Thymus (tissue), 11 donors: ENCODE results near the gene SORCS1. TPM values are rescaled to one million over a fixed set of nuclear protein-coding genes. Genes with fewer than 3 reads are reported as not detected.

ENCODE experiments used
- DNase-seq, 9 donors: peaks; one replicate each; pipeline ENCODE4 v3.0.0-alpha.2; 2013; ENCODE audit warnings: low spot score in 9 of 9, low read depth in 6 of 9, missing footprints in 1 of 9
- H3K27ac ChIP-seq, 2 donors: one replicate each; pipeline ENCODE4 v1.5.1; 2013; ENCODE audit warnings: control low read depth in 1 of 2, low read depth in 1 of 2, low read length in 1 of 2, mild to moderate bottlenecking in 1 of 2, moderate library complexity in 1 of 2
- H3K27me3 ChIP-seq, 2 donors: one replicate each; pipeline ENCODE4 v1.5.1; 2013; ENCODE audit warnings: low read length in 1 of 2; ENCODE audit not compliant: control insufficient read depth in 2 of 2, insufficient read depth in 1 of 2
- H3K36me3 ChIP-seq, 2 donors: one replicate each; pipeline ENCODE4 v1.5.1; 2013; ENCODE audit warnings: low read length in 1 of 2, mild to moderate bottlenecking in 1 of 2, moderate library complexity in 1 of 2; ENCODE audit not compliant: control insufficient read depth in 2 of 2, insufficient read depth in 2 of 2
- H3K4me1 ChIP-seq, 2 donors: one replicate each; pipeline ENCODE4 v1.5.1; 2013; ENCODE audit warnings: low read length in 2 of 2; ENCODE audit not compliant: control insufficient read depth in 2 of 2, insufficient read depth in 2 of 2
- H3K4me3 ChIP-seq, 2 donors: one replicate each; pipeline ENCODE4 v1.5.1; 2013; ENCODE audit warnings: low read length in 2 of 2, control low read depth in 1 of 2, mild to moderate bottlenecking in 1 of 2
- H3K9me3 ChIP-seq, 2 donors: one replicate each; pipeline ENCODE4 v1.5.1; 2013; ENCODE audit warnings: low read length in 1 of 2, mild to moderate bottlenecking in 1 of 2; ENCODE audit not compliant: control insufficient read depth in 2 of 2, insufficient read depth in 1 of 2
- WGBS: extraction: QIAGEN DNeasy Blood & Tissue Kit; methylation state at CpG from one replicate; pipeline ENCODE4 v1.1.7; 2013; 5-methylcytosine and 5-hydroxymethylcytosine counted together
- polyA plus RNA-seq: library from polyadenylated mRNA; stranded (reverse); fragments of 200-250 nt; gene quantifications from one replicate; pipeline ENCODE4 v1.2.3, GENCODE V29; 2013
- total RNA-seq: library from RNA; stranded (reverse); fragments of 120-200 nt; gene quantifications from one replicate; pipeline ENCODE4 v1.2.4, GENCODE V29; 2013
- donor health status: healthy.

Gene SORCS1
- total and polyA plus RNA-seq, 2 donors: 1.1 to 3.6 TPM

- no peak overlapping the region for H3K4me3 ChIP-seq
- H3K27me3 ChIP-seq: no peaks in the 10 kb centered on the region
- no peak for DNase-seq
- H3K27ac ChIP-seq: no peak overlapping the region
- no peaks in the 10 kb centered on the region for H3K36me3 ChIP-seq
- 94% methylated on average over 3 of the region's 3 CpGs for WGBS
- H3K9me3 ChIP-seq: no peaks in the 10 kb centered on the region
- H3K4me1 ChIP-seq: no peaks in the 10 kb centered on the region
These were observed 533.3 kb downstream of the SORCS1 start for GRCh38 chr10:106631016-106631702.

GRCh38 chr10:106626371-106626770 lies 538.1 kb downstream of the SORCS1 start:
- no peak overlapping the region for H3K27ac ChIP-seq
- no peaks in the 10 kb centered on the region for H3K27me3 ChIP-seq
- H3K9me3 ChIP-seq: no peaks in the 10 kb centered on the region
- 95% methylated on average over 2 of the region's 2 CpGs for WGBS
- H3K4me1 ChIP-seq: no peaks in the 10 kb centered on the region
- DNase-seq: no peak
- no peaks in the 10 kb centered on the region for H3K36me3 ChIP-seq
- H3K4me3 ChIP-seq: no peak overlapping the region

- DNase-seq: no peak
- H3K27ac ChIP-seq: no peak overlapping the region
- WGBS: 88% methylated on average over 6 of the region's 6 CpGs
- no peaks in the 10 kb centered on the region for H3K36me3 ChIP-seq
- H3K27me3 ChIP-seq: no peaks in the 10 kb centered on the region
- H3K9me3 ChIP-seq: no peaks in the 10 kb centered on the region
- H3K4me1 ChIP-seq: no peaks in the 10 kb centered on the region
- no peak overlapping the region for H3K4me3 ChIP-seq
These were observed 538.8 kb downstream of the SORCS1 start for GRCh38 chr10:106625751-106626150.

GRCh38 chr10:106619346-106619745 lies 545.2 kb downstream of the SORCS1 start:
- WGBS: 95% methylated on average over 1 of the region's 1 CpG
- DNase-seq: no peak
- H3K9me3 ChIP-seq: no peaks in the 10 kb centered on the region
- H3K4me3 ChIP-seq: no peak overlapping the region
- no peaks in the 10 kb centered on the region for H3K4me1 ChIP-seq
- no peak overlapping the region for H3K27ac ChIP-seq
- H3K27me3 ChIP-seq: no peaks in the 10 kb centered on the region
- H3K36me3 ChIP-seq: no peaks in the 10 kb centered on the region

GRCh38 chr10:106618646-106619045 lies 545.9 kb downstream of the SORCS1 start:
- H3K4me1 ChIP-seq: no peaks in the 10 kb centered on the region
- H3K27ac ChIP-seq: no peak overlapping the region
- H3K4me3 ChIP-seq: no peak overlapping the region
- H3K36me3 ChIP-seq: no peaks in the 10 kb centered on the region
- H3K9me3 ChIP-seq: no peaks in the 10 kb centered on the region
- no peaks in the 10 kb centered on the region for H3K27me3 ChIP-seq
- WGBS: 54% methylated on average over 5 of the region's 5 CpGs
- DNase-seq: no peak

- Histone ChIP-seq H3K9me3 (no peaks in the 10 kb centered on the region), H3K27ac (no peak overlapping the region), H3K4me1 (no peaks in the 10 kb centered on the region), H3K27me3 (no peaks in the 10 kb centered on the region), H3K4me3 (no peak overlapping the region), H3K36me3 (no peaks in the 10 kb centered on the region)
- no peak for DNase-seq
- 14% methylated on average over 3 of the region's 3 CpGs for WGBS
These were observed 549.4 kb downstream of the SORCS1 start for GRCh38 chr10:106615081-106615480.

GRCh38 chr10:106614293-106614692 lies 550.2 kb downstream of the SORCS1 start:
- Histone ChIP-seq H3K36me3 (no peaks in the 10 kb centered on the region), H3K9me3 (no peaks in the 10 kb centered on the region), H3K27ac (no peak overlapping the region), H3K4me3 (no peak overlapping the region), H3K4me1 (no peaks in the 10 kb centered on the region), H3K27me3 (no peaks in the 10 kb centered on the region)
- DNase-seq: no peak
- 70% methylated on average over 5 of the region's 5 CpGs for WGBS

GRCh38 chr10:106612381-106612780 lies 552.1 kb downstream of the SORCS1 start:
- H3K4me3 ChIP-seq: no peak overlapping the region
- no peak overlapping the region for H3K27ac ChIP-seq
- no peak for DNase-seq
- WGBS: 93% methylated on average over 6 of the region's 6 CpGs
- no peaks in the 10 kb centered on the region for H3K27me3 ChIP-seq
- H3K4me1 ChIP-seq: no peaks in the 10 kb centered on the region
- no peaks in the 10 kb centered on the region for H3K36me3 ChIP-seq
- H3K9me3 ChIP-seq: no peaks in the 10 kb centered on the region

- Histone ChIP-seq H3K4me1 (no peaks in the 10 kb centered on the region), H3K36me3 (no peaks in the 10 kb centered on the region), H3K27me3 (no peaks in the 10 kb centered on the region), H3K4me3 (no peak overlapping the region), H3K9me3 (no peaks in the 10 kb centered on the region), H3K27ac (no peak overlapping the region)
- no peak for DNase-seq
- 71% methylated on average over 3 of the region's 3 CpGs for WGBS
These were observed 554.8 kb downstream of the SORCS1 start for GRCh38 chr10:106609470-106610266.
